Neural progenitor cell (in vitro differentiated cells): Measurements from ENCODE around the gene ERLEC1. TPM values are rescaled to one million over a fixed set of nuclear protein-coding genes. Genes with fewer than 3 reads are reported as not detected.

Experiments
- DNase-seq: peaks from one replicate; pipeline ENCODE4 v3.0.0-alpha.2; 2016; ENCODE audit warnings: low spot score
- H2AFZ ChIP-seq: fragments of 200-600 bp; sonication (generic); replicated peaks from 2 replicates; pipeline ENCODE4 v1.6.1; 2016; ENCODE audit warnings: antibody characterized with exemption
- H3F3A ChIP-seq: fragments of 200-600 bp; sonication (generic); 2 replicates; pipeline ENCODE4 v1.6.1; 2016; ENCODE audit warnings: antibody characterized with exemption, low read depth
- H3K27ac ChIP-seq: fragments of 200-600 bp; sonication (generic); 2 replicates; pipeline ENCODE4 v1.5.1; 2016; ENCODE audit warnings: mild to moderate bottlenecking
- H3K27me3 ChIP-seq: fragments of 200-600 bp; sonication (generic); 2 replicates; pipeline ENCODE4 v1.6.1; 2016; ENCODE audit warnings: mild to moderate bottlenecking, moderate library complexity
- H3K36me3 ChIP-seq: fragments of 200-600 bp; sonication (generic); 2 replicates; pipeline ENCODE4 v1.5.1; 2016
- H3K4me1 ChIP-seq: fragments of 200-600 bp; sonication (generic); 2 replicates; pipeline ENCODE4 v1.6.1; 2016; ENCODE audit warnings: mixed run types
- H3K4me2 ChIP-seq: fragments of 200-600 bp; sonication (generic); 2 replicates; pipeline ENCODE4 v1.6.1; 2016
- H3K4me3 ChIP-seq: fragments of 200-600 bp; sonication (generic); 2 replicates; pipeline ENCODE4 v1.5.1; 2016
- H3K79me2 ChIP-seq: fragments of 200-600 bp; sonication (generic); 2 replicates; pipeline ENCODE4 v1.6.1; 2016; ENCODE audit warnings: low read depth
- H3K9ac ChIP-seq: fragments of 200-600 bp; sonication (generic); 2 replicates; pipeline ENCODE4 v1.6.1; 2016
- H3K9me3 ChIP-seq: fragments of 200-600 bp; sonication (generic); 2 replicates; pipeline ENCODE4 v1.5.1; 2016; ENCODE audit warnings: low read depth
- H4K20me1 ChIP-seq: fragments of 200-600 bp; sonication (generic); 2 replicates; pipeline ENCODE4 v1.6.1; 2016; ENCODE audit warnings: low read depth
- H3K27ac Mint-ChIP-seq: 3 replicates; pipeline ENCODE4 v1.8.0; 2021; ENCODE audit warnings: mixed read lengths
- H3K27me3 Mint-ChIP-seq: 2 replicates; pipeline ENCODE4 v1.8.0; 2022; ENCODE audit warnings: low read depth, mild to moderate bottlenecking, inconsistent platforms, moderate library complexity, mixed read lengths; ENCODE audit not compliant: insufficient read depth
- H3K36me3 Mint-ChIP-seq: 3 replicates; pipeline ENCODE4 v1.8.0; 2021; ENCODE audit warnings: mixed read lengths
- H3K4me1 Mint-ChIP-seq: 3 replicates; pipeline ENCODE4 v1.8.0; 2021; ENCODE audit warnings: mixed read lengths
- H3K4me3 Mint-ChIP-seq: 3 replicates; pipeline ENCODE4 v1.8.0; 2021; ENCODE audit warnings: mild to moderate bottlenecking, moderate library complexity, mixed read lengths
- H3K9me3 Mint-ChIP-seq: 3 replicates; pipeline ENCODE4 v1.8.0; 2020; ENCODE audit warnings: mixed read lengths
- CTCF ChIP-seq: fragments of 200-600 bp; sonication (generic); IDR thresholded peaks from 2 replicates; pipeline ENCODE4 v1.5.1; 2017; ENCODE audit warnings: antibody characterized with exemption, mild to moderate bottlenecking
- EZH2 ChIP-seq: fragments of 200-600 bp; sonication (generic); IDR thresholded peaks from 2 replicates; pipeline ENCODE4 v1.6.1; 2017; ENCODE audit warnings: antibody characterized with exemption, mild to moderate bottlenecking, moderate library complexity
- EZH2phosphoT487 ChIP-seq: fragments of 200-600 bp; sonication (generic); IDR thresholded peaks from 2 replicates; pipeline ENCODE4 v1.6.1; 2017; ENCODE audit warnings: antibody characterized with exemption
- total RNA-seq: library from RNA; depleted of rRNA; stranded (reverse); fragments of >200 nt; gene quantifications from 2 replicates; pipeline ENCODE4 v1.2.3, GENCODE V29; 2015; ENCODE audit warnings: low replicate concordance

ERLEC1 gene
- total RNA-seq, 1 donor from 2014 or later = 43.4 TPM

GRCh38 chr2:53767405-53768241 is 19.2 kb upstream of the ERLEC1 start, which contains the start of gene CHAC2:
CHAC2 (plus strand) TSS chr2:53767804; CDS start chr2:53767887, 83 bp downstream.
- Histone ChIP-seq H4K20me1 (peaks cover 41% of the 10 kb centered on the region), H3K4me1 (peaks cover 10% of the 10 kb centered on the region), H3K9me3 (no peaks in the 10 kb centered on the region), H3K36me3 (no peaks in the 10 kb centered on the region), H3K4me2 (peak within 1 kb of the TSS; percentile 81), H2AFZ (peak within 1 kb of the TSS; percentile 94), H3K27ac (no peak within 1 kb of the TSS), H3K9ac (no peak within 1 kb of the TSS), H3K4me3 (peak within 1 kb of the TSS; percentile 81), H3K79me2 (peaks cover 65% of the 10 kb centered on the region), H3K27me3 (no peaks in the 10 kb centered on the region), H3F3A (peaks cover 18% of the 10 kb centered on the region)
- TF ChIP-seq CTCF (peak; percentile 45), EZH2 (no peak)
- H3K27ac Mint-ChIP-seq = peak within 1 kb of the TSS; percentile 95
- peak; percentile 87 for DNase-seq
- H3K27me3 Mint-ChIP-seq = no peaks in the 10 kb centered on the region
- peaks cover 2% of the 10 kb centered on the region for H3K9me3 Mint-ChIP-seq
- peaks cover 23% of the 10 kb centered on the region for H3K36me3 Mint-ChIP-seq
- peaks cover 12% of the 10 kb centered on the region for H3K4me1 Mint-ChIP-seq
- peak within 1 kb of the TSS; percentile 95 for H3K4me3 Mint-ChIP-seq

DNA sequence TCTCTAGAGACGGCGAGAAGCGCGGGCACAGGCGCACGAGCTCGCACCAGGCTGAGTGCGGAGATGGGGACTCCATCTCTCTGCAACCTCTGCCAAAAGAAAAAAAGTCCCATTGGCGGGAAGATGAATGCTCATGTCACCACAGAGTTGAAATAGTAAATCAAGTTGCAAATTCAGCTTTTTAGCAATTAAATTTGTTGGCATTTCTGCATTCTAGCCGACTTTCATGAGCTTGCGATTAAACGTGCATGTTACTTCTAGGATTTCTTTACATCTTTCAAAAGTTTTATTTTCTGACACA is 18.7 kb upstream of the ERLEC1 start:
- Histone ChIP-seq H3K27me3 (no peaks in the 10 kb centered on the region), H3K9me3 (no peaks in the 10 kb centered on the region), H3K9ac (no peak overlapping the region), H2AFZ (peak overlapping the region; percentile 94), H3K27ac (no peak overlapping the region), H3K4me3 (peak overlapping the region; percentile 81), H4K20me1 (peaks cover 41% of the 10 kb centered on the region), H3K79me2 (peaks cover 71% of the 10 kb centered on the region), H3K4me2 (peak overlapping the region; percentile 81), H3F3A (peaks cover 18% of the 10 kb centered on the region), H3K36me3 (no peaks in the 10 kb centered on the region), H3K4me1 (peaks cover 10% of the 10 kb centered on the region)
- H3K27ac Mint-ChIP-seq = peak overlapping the region; percentile 34
- peak; percentile 20 for TF ChIP-seq EZH2
- TF ChIP-seq CTCF = no peak
- TF ChIP-seq EZH2phosphoT487 = no peak
- no peak for DNase-seq
- peaks cover 21% of the 10 kb centered on the region for H3K36me3 Mint-ChIP-seq
- H3K4me1 Mint-ChIP-seq = peaks cover 12% of the 10 kb centered on the region
- peak overlapping the region; percentile 95 for H3K4me3 Mint-ChIP-seq
- no peaks in the 10 kb centered on the region for H3K27me3 Mint-ChIP-seq
- H3K9me3 Mint-ChIP-seq = peaks cover 2% of the 10 kb centered on the region

- H3K27me3 ChIP-seq = no peaks in the 10 kb centered on the region
- no peak for DNase-seq
- Mint-ChIP-seq H3K36me3 (peaks cover 19% of the 10 kb centered on the region), H3K4me3 (no peak overlapping the region), H3K27ac (no peak overlapping the region), H3K9me3 (peaks cover 2% of the 10 kb centered on the region), H3K4me1 (peaks cover 12% of the 10 kb centered on the region), H3K27me3 (no peaks in the 10 kb centered on the region)
- no peak overlapping the region for H2AFZ ChIP-seq
- H3K4me2 ChIP-seq = no peak overlapping the region
- no peak for TF ChIP-seq EZH2phosphoT487
- TF ChIP-seq EZH2 = no peak
- TF ChIP-seq CTCF = no peak
- no peaks in the 10 kb centered on the region for H3K9me3 ChIP-seq
- peaks cover 83% of the 10 kb centered on the region for H3K79me2 ChIP-seq
- no peak overlapping the region for H3K9ac ChIP-seq
- H4K20me1 ChIP-seq = peaks cover 41% of the 10 kb centered on the region
- H3K4me3 ChIP-seq = no peak overlapping the region
- no peaks in the 10 kb centered on the region for H3K36me3 ChIP-seq
- peaks cover 18% of the 10 kb centered on the region for H3F3A ChIP-seq
- H3K4me1 ChIP-seq = peaks cover 10% of the 10 kb centered on the region
- H3K27ac ChIP-seq = no peak overlapping the region
Observed at GRCh38 chr2:53769318-53769945, 17.4 kb upstream of the ERLEC1 start.
